ENCODE results near the gene DBF4B. TPM values are rescaled to one million over a fixed set of nuclear protein-coding genes. Genes with fewer than 3 reads are reported as not detected.
"Not testable (repeated sequence)": the region's sequence is repeated elsewhere in the genome, so short reads cannot be mapped to it uniquely, and the experiment has no call there.

Gene DBF4B
- total and polyA plus RNA-seq, 2 of the 13 experiments (the other 11 are each of a cell fraction or from before 2014, with no cell fraction given) = 11.7 to 13.2 TPM

GRCh38 chr17:44677136-44677535 lies 31.3 kb upstream of the DBF4B start:
- no peaks in the 10 kb centered on the region for H4K20me1 ChIP-seq (ENCODE audit: insufficient read depth, low read length)
- in situ Hi-C loops (cut with HindIII; ENCODE audit: extremely low pct_ligation_motif_present, low pct_unique_long_range_greater_than_20kb) (loop anchor here (10.0 kb wide), 1 partner anchor 142 kb away; no protein-coding TSS in a partner anchor), intact Hi-C loops (cut with micrococcal nuclease; ENCODE audit: unreplicated experiment) (no loop called here)
- TF ChIP-seq KLF12 (CRISPR knock-in tag; IDR thresholded peaks at IDR 0.05; ENCODE audit: borderline replicate concordance) (no peak), ARID5B (CRISPR knock-in tag; IDR thresholded peaks at IDR 0.05) (no peak), RBM39 (IDR thresholded peaks at IDR 0.05; ENCODE audit: low read depth, low read length, poor library complexity, severe bottlenecking) (no peak), ZBTB49 (CRISPR knock-in tag; IDR thresholded peaks at IDR 0.05; ENCODE audit: borderline replicate concordance) (no peak), E2F5 (CRISPR knock-in tag; conservative IDR thresholded peaks at IDR 0.05) (no peak), ZFP36L2 (CRISPR knock-in tag; IDR thresholded peaks at IDR 0.05) (no peak), SKI (IDR thresholded peaks at IDR 0.05; ENCODE audit: partially characterized antibody) (no peak)
- BruUV-seq (replicated peaks) = no TSS peak
- no peaks in the 10 kb centered on the region for H3K79me2 ChIP-seq (ENCODE audit: insufficient read depth, low read length)
- no peaks in the 10 kb centered on the region for H3K27me3 ChIP-seq (ENCODE audit: control insufficient read depth in 1 of 2, insufficient read depth in 2 of 2, low read length in 2 of 2)
- no peak overlapping the region for H3K27ac ChIP-seq (ENCODE audit: extremely low read length, insufficient read depth, low read length)
- ChIA-PET CTCF (ENCODE audit: low intra/inter-chr PET ratio, low total read pairs) (no interaction called here), POLR2A (interaction anchor here (1.9 kb wide), 1 partner anchor 12 kb away, joined by 5 read pairs; the partner anchor contains the start of gene CCDC43)
- no peak for DNase-seq (ENCODE audit: low spot score)
- no peak overlapping the region for H3K4me2 ChIP-seq (ENCODE audit: low read depth, low read length)
- ATAC-seq = no peak
- FAIRE-seq = no peak
- H3K9me3 ChIP-seq (ENCODE audit: low read length) = no peaks in the 10 kb centered on the region
- no peak overlapping the region for H3K9ac ChIP-seq (ENCODE audit: insufficient read depth, low read depth, low read length)
- H3K4me1 ChIP-seq (ENCODE audit: insufficient read depth, low read length) = no peaks in the 10 kb centered on the region
- WGBS (ENCODE audit: low lambda C conversion rate) = 59% methylated on average over 2 of the region's 2 CpGs
- peaks cover 9 to 29% of the 10 kb centered on the region in 2 experiments for H3K36me3 ChIP-seq (replicated peaks in 1 of 2; ENCODE audit: control insufficient read depth in 1 of 2, insufficient read depth in 2 of 2, low read length in 2 of 2)
- no peak overlapping the region for H3K4me3 ChIP-seq (replicated peaks in 1 of 3; ENCODE audit: insufficient read depth in 1 of 3, low read depth in 2 of 3, low read length in 3 of 3)
- H2AFZ ChIP-seq (ENCODE audit: low read length) = no peak overlapping the region

- WGBS (ENCODE audit: low lambda C conversion rate) = 94% methylated on average over 4 of the region's 4 CpGs
- H2AFZ ChIP-seq (ENCODE audit: low read length); H3K9ac ChIP-seq (ENCODE audit: insufficient read depth, low read depth, low read length); ATAC-seq; H3K9me3 ChIP-seq (ENCODE audit: low read length); H3K27me3 ChIP-seq (ENCODE audit: control insufficient read depth in 1 of 2, insufficient read depth in 2 of 2, low read length in 2 of 2); DNase-seq (ENCODE audit: low spot score); intact Hi-C loops (cut with micrococcal nuclease; ENCODE audit: unreplicated experiment); in situ Hi-C loops (cut with HindIII; ENCODE audit: extremely low pct_ligation_motif_present, low pct_unique_long_range_greater_than_20kb); POLR2A ChIA-PET; FAIRE-seq; H3K4me3 ChIP-seq (replicated peaks in 1 of 3; ENCODE audit: insufficient read depth in 1 of 3, low read depth in 2 of 3, low read length in 3 of 3); BruUV-seq (replicated peaks); H4K20me1 ChIP-seq (ENCODE audit: insufficient read depth, low read length); H3K27ac ChIP-seq (ENCODE audit: extremely low read length, insufficient read depth, low read length); H3K4me2 ChIP-seq (ENCODE audit: low read depth, low read length); CTCF ChIA-PET (ENCODE audit: low intra/inter-chr PET ratio, low total read pairs): not testable (repeated sequence)
- Histone ChIP-seq H3K79me2 (ENCODE audit: insufficient read depth, low read length) (peaks cover 27% of the 10 kb centered on the region), H3K4me1 (ENCODE audit: insufficient read depth, low read length) (peaks cover 12% of the 10 kb centered on the region), H3K36me3 (replicated peaks in 1 of 2; ENCODE audit: control insufficient read depth in 1 of 2, insufficient read depth in 2 of 2, low read length in 2 of 2) (peaks cover 20 to 52% of the 10 kb centered on the region in 2 experiments)
These were observed 25.2 kb upstream of the DBF4B start for GRCh38 chr17:44683303-44683702.

All from HepG2 (cell line).